ENCODE measurements around the gene COMMD1.
"Not testable (repeated sequence)": the region's sequence is repeated elsewhere in the genome, so short reads cannot be mapped to it uniquely, and the experiment has no call there.

The COMMD1 gene

DNA sequence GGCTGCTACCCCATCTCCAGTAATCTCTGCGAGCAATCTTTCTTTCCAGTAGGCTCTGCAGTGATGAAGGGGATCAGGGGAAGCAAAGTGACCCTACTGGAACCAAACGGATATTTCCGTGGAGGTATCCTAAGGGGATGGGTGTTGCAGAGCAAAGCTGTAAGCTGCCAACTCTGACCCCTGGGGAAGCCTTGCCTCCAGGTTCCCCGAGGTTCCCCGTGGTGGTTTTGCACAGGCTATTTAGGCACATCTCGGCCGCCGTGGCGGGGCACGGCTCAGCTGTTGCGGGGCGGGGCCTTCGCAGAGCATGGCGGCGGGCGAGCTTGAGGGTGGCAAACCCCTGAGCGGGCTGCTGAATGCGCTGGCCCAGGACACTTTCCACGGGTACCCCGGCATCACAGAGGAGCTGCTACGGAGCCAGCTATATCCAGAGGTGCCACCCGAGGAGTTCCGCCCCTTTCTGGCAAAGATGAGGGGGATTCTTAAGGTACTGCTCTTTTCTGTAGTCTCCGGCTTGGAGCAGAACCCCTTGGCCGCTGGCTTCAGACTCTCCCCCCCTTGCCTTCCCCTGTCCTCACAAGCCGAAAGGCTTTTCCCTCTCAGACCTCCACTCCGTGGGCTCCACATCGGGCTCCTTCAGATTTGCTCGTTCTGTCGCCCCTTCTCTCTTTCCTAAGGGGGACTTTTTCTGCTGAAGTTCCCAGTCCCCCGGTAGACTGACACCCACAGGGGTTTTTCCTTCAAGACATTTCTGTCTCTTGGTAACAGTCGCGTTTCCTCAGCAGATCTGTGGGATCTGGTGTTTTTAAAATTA lies at the start of gene COMMD1:
COMMD1 (plus strand) TSS at position 303 of the 814 bp plus-strand sequence; CDS start at position 308, 5 bp downstream.
- DNase-seq (ENCODE audit: low read depth), result no peak

DNA sequence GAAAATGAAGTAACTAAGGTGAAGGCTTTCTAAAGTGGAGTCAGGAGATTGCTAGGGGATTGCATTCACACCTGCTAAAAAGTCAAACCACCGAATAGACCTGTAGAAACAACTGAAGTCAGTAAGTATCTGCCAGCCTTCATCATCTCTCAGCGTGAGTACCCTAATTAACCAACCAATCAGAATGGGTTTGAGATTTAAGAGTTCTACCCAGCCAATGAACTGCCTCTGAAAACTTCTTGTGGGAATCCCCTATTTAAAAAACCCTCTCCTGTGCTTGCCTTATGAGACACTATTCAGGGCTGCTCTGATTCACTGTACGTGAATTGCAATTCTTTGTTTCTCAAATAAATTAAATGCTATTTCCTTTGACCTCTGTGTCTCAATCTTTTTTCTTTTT lies 48.2 kb upstream of the COMMD1 start:
- DNase-seq (ENCODE audit: low read depth), result no peak

DNA sequence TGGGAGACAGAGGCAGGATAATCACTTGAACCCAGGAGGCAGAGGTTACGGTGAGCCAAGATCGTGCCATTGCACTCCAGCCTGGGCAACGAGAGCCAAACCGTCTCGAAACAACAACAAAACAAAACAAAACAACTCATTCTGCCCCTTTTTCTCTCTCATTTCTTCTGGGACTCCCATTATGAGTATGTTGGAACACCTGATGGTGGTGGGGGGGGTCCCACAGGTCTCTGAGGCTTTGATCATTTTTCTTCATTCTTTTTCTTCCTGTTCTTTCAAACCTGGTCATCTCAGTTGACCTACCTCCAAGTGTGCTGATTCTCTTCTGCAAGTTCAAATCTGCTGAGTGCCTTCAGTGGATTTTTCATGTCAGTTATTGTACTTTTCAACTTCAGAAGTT lies 43.4 kb upstream of the COMMD1 start:
- DNase-seq (ENCODE audit: low read depth), result no peak

DNA sequence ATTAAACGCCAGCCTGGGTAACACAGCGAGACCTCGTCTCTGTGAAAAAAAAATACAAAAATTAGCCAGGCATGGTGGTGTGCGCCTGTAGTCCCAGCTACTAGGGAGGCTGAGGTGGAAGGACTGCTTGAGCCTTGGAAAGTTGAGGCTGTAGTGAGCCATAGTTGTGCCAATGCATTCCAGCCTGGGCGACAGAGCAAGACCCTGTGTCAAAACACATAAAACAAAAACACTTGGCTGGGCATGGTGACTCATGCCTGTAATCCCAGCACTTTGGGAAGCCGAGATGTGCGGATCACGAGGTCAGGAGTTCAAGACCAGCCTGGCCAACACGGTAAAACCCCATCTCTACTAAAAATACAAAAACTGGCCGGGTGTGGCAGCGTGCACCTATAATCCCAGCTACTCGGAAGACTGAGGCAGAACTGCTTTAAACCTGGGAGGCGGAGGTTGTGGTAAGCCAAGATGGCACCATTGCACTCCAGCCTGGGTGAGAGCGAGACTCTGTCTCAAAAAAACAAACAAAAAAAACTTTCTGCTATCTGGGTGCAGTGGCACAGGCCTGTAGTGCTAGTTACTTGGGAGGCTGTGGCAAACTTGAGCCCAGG lies 38.9 kb upstream of the COMMD1 start:
- DNase-seq (ENCODE audit: low read depth), result not testable (repeated sequence)

DNA sequence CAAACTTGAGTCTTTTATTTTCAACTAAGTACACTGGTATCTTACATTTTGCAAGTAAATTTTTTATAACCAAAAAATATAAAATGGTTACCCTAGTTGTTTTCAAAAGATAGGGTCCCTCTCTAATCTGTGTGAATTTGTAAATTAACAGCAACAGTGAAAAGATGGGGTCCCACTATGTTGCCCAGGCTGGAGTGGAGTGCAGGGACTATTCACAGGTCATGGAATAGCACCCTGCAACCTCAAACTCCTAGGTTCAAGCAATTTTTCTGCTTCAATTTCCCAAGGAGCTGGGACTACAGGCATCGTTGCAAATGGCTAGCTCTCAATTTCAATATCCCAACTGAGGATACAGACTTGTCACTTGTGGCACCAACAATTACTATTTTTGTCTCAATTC lies 29.1 kb upstream of the COMMD1 start:
- no peak for DNase-seq (ENCODE audit: low read depth)

DNA sequence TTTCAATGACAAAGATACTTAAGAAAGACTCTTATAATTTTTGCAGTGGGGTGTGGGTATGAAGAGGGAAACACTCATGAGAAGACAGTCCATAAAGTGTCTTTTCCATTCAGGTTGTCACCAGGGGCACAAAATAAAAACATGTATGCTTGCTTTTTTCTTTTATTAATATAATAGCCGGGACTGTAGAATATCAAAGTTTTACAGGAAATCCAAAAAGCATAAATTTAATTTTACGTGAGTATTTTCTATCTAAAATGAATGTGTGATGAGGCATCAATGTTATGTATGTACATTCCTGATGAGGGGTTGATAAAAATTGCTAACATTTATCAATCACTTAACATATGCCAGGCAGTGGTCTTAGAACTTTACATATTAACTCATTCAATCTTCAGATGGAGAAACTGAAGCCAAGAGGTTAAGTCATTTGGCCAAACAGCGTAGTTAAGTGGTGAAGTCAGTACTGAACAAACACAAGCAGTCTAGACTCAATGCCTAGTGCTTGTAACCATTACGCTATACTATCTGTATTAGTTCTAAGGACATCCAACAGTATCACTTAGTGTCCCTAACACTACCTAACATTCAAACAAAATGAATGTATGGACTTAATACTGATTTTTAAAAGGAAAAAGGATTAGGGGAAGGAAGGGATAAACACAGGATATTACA lies 27.8 kb upstream of the COMMD1 start:
- DNase-seq (ENCODE audit: low read depth), result no peak

DNA sequence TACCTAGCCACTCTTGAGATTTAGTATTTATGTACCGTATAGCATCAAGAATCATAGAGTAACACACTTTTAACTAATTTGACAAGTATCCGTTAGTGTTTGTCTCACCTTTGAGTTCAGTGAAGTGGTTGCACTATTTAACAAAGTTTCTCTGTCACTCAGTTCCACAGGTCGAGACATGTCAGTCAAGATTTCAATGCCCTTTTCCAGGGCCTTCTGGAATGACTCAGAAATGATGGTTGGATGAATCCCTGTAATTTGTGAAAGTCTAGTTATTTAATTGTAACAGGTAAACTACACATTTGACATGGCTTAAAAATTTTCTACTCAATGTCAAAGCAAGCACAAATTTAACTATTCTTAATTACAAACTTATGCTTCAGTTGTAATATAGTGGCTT lies 26.7 kb upstream of the COMMD1 start:
- DNase-seq (ENCODE audit: low read depth), result no peak

DNA sequence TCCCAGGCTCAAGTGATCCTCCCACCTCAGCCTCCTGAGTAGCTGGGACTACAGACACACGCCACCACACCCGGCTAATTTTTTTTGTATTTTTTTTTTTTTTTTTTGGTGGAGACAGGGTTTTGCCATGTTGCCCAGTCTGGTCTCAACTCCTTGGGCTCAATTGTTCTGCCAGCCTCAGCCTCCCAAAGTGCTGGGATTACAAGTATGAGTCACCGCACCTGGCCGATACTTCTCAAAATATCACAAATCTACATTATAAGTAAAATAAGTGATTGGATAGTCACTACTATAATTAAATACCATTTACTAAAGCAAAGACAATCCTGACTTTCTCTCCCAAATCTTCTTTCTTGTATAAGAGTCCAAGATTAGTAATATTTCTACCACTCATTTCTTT lies 26.1 kb upstream of the COMMD1 start:
- DNase-seq (ENCODE audit: low read depth), result not testable (repeated sequence)

DNA sequence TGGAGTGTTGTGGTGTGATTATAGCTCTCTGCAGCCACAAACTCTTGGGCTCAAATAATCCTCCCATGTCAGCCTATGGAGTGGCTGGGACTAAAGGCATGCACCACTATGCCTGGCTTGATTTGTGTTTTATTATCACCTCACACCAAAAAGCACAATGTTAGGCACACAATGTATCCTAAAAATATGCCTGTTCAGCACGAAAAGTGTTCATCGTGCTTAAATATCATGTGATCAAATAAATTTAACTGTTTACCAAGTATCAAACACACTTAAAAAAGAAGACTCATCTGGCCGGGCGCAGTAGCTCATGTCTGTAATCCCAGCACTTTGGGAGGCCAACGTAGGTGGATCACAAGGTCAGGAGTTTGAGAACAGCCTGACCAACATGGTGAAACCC lies 22.6 kb upstream of the COMMD1 start:
- no peak for DNase-seq (ENCODE audit: low read depth)

DNA sequence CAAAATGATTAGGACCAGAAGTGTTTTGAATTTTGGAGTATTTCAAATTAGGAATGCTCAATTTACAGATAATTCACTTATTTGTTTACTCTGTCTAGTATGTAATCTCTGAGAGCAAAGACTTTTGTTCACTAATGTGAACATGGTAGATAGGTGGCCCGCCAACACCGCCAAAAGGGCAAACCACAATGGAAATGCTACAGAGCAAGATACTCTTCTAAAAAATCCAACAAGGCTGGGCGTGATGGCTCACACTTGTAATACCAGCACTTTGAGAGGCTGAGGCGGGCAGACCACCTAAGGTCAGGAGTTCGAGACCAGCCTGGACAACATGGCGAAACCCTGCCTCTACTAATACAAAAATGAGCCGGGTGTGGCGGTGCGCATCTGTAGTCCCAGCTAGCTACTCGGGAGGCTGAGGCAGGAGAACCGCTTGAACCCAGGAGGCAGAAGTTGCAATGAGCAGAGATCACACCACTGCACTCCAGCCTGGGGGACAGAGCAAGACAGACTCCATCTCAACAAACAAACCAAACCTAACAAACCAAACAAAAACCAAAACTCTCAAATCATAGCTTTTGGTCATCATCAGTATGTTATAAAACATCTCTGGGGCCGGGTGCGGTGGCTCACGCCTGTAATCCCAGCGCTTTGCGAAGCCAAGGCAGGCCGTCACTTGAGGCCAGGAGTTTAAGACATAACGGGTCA lies 19.4 kb upstream of the COMMD1 start:
- no peak for DNase-seq (ENCODE audit: low read depth)

DNA sequence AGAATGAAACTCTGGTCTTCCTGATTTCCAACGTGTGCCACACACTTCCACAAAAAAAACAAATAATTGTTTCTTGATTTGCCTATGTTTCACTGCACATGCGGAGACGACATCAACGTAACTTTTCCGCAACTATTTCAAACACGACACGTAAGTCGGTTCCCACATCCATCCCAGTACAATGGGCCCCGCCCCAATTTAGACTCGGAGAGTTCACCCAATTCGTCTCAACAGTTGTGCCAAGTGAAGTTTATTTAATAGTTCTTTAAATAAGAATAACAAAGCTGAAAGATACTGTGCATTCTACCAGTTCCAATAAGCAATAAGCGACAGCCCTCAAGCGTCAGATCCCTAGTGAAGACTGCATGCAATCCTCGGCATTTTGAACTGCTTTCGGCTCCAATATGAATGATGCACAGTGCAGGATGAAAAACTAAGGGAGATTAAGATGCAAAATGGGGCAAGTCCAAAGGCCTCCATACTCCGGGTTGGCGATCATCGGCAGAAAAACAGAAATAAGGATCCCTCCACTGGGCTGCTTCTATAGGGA lies 17.7 kb upstream of the COMMD1 start:
- DNase-seq (ENCODE audit: low read depth), result no peak

DNA sequence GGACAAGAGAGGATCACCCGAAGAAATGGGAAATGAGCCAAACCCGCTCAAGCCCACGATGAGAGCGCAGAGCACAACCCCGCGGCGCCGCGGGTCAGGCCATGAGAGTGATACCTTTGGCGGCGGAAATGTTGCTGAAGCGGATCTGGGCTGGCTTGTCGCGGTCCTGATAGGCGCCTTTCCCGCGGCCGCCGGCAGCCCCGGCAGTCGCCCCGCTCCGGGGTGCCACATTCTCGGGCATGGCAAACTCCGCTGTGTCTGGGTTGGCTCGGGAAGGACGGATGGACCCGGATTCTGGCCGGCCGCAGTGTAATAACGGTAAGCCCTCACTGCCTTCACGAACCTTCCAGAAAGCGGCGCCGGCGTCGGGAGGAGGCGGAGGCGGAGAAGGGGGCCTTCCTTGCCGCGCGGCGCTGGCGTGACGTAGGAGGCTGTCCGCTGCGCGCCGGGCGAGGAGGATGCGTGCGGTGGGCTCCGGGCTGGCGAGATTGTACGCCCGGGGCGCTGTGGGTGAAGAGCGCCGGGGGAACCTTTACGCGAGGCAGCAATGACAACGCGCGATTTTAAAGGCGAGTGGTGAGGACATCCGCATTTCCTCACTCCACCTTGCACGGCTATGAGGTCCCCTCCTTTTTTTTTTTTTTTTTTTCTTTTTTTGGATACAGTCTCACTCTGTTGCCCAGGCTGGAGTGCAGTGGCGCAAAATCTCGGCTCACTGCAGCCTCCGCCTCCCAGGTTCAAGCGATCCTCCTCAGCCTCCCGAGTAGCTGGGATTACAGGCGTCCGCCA lies 17.0 kb upstream of the COMMD1 start, which contains the start of gene CCT4:
CCT4 (minus strand) TSS at position 390 of the 789 bp plus-strand sequence; CDS start at position 241, 149 bp downstream.
- no peak for DNase-seq (ENCODE audit: low read depth)

DNA sequence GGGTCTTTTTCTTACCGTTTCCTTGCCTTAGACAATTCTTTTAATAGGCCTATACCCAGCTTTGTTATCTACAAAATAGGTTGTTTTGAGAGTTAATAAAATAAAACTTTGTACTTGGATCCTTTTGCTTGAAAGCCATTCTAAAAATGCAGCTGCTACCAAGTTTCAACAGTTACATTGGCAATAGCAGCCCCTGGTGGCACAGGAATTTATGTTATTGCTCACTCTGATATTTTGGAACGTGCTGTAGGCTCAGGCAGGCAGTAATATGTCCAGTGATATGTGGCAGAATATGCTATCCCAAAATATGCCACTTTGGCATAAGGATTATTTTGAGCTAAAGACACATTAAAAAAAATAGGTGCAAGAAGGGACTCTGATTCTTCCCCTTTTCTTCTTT lies 6.7 kb upstream of the COMMD1 start:
- DNase-seq (ENCODE audit: low read depth), result no peak

DNA sequence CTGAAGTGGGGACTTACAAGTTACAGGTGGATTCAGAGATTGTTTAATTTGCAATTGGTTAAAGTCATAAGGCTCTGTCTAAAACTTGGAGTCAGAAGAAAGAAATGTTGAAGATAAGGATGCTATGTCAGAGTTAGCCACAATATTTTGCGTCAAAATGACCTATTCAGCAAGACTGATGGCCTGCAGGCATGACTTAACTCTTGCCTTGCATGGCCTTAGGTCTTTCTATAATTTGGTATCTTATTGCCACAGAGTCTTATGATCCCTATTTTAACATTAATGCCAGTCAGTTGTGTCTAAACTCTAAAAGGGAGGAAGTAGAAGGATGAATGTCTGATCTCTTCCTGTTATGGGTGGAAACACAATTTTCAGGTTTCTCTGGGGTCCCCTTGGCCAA lies 5.2 kb upstream of the COMMD1 start:
- no peak for DNase-seq (ENCODE audit: low read depth)

DNA sequence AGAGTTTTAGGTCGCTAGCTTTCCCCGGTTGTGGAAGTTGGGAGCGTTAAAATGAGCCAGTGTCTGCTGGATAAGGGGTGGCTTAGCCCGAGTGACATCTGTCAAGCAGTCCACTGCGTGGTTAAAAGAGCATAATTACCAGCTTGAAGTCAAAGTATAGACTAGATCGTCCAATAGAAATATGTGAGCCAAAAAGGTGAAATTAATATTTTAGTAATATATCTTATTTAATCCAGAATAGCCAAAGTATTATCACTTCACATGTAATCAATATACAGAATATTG lies 654 bp downstream of the COMMD1 start:
- DNase-seq (ENCODE audit: low read depth), result no peak

DNA sequence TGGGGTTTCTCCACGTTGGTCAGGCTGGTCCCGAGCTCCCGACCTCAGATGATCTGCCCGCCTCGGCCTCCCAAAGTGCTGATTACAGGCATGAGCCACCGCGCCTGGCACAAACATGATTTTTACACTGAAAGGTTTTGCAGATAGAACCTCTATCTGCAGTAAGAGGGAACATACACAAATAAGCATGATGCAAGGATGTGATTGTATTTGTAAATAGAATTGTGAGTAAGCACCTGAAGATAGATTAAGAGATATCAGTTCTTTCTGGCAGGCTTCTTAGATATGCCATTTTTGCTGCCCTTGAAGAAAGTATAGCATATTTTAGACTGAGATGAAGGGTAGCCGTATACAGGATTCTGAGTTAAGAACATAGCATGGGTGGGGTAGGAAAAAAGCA lies 3.6 kb downstream of the COMMD1 start:
- no peak for DNase-seq (ENCODE audit: low read depth)

DNA sequence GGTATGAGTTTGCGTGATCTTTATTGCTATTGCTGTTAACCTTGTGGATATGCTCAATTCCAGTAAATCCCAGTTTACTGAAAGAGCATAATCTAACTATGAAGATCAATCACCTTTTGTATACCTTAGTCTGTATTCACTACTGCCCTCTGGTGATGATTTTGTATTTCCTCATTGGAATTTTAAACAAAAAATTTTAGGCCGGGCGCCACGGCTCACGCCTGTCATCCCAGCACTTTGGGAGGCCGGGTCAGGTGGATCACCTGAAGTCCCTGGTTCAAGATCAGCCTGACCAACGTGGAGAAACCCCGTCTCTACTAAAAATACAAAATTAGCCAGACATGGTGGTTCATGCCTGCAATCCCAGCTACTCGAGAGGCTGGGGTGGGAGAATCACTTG lies 5.1 kb downstream of the COMMD1 start:
- no peak for DNase-seq (ENCODE audit: low read depth)

DNA sequence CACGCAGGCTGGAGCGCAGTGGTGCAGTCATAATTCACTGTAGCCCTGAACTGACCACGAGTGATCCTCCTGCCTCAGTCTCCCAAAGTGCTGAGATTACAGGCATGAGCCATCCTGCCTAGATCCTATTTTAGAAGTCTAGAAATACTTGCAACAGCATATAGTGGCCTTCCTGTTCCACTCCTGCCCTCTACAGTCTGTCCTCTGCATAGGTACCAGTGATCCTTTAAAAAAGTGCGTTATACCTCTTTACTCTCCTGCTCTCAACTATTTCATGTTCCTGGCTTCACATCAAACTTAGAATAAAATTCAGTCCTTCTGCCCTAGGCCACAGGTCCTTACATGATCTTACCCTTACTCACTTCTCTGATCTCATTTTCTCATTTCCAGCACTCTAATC lies 6.0 kb downstream of the COMMD1 start:
- DNase-seq (ENCODE audit: low read depth), result no peak

DNA sequence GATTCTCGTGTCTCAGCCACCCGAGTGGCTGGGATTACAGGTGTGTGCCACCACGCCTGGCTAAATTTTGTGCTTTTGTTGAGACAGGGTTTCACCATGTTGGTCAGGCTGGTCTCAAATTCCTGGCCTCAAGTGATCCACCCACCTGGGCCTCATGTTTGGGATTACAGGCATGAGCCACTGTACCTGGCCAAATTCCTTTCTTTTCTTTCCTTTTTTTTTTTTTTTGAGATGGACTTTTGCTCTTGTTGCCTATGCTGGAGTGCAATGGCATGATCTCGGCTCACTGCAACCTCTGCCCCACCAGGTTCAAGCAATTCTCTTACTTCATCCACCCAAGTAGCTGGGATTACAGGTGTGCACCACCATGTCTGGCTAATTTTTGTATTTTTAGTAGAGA lies 9.3 kb downstream of the COMMD1 start:
- not testable (repeated sequence) for DNase-seq (ENCODE audit: low read depth)

DNA sequence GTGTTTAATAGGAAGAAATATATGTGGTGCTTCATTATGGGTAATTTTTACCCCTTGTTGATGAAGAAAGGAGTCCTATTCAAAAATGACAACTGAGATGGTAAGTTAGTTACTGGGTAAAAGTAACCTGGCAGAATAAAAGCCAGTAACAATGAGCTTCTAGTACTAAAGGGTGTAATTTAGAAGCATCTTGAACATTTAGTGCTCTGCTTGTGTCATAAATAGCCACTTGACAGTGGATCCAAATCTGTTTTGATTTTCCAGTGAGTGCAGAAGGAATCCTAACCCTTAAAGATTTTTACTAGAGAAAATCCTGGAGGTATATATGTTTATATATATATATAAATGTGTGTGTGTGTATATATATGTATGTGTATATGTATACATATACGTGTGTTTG lies 15.1 kb downstream of the COMMD1 start:
- DNase-seq (ENCODE audit: low read depth), result no peak

DNA sequence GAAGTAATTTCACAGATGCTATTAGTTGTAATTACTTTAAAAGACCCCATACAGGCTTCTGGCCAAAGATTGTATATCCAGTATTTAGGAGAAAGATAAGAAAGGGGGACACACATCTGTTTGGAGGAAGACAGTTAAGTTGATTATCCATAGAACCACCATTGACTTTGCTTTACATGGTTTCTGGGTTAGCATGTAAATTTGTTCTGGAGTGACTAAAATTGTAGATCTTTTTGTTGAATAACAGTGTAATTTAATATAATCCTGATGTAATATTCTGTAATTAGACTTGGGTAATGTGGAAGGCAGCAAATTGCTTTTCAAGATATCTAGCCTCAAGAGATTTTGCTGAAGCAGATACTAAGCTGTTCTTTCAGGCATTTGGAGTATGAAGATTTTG lies 17.2 kb downstream of the COMMD1 start:
- DNase-seq (ENCODE audit: low read depth), result no peak

Measured in non-pigmented ciliary epithelial cell (primary cell).